ENCODE results near the gene EPHA3. TPM values are rescaled to one million over a fixed set of nuclear protein-coding genes. Genes with fewer than 3 reads are reported as not detected.

The EPHA3 gene
- total and polyA plus RNA-seq, 4 donors: 0.44 to 2.7 (median 1.2) TPM

DNA sequence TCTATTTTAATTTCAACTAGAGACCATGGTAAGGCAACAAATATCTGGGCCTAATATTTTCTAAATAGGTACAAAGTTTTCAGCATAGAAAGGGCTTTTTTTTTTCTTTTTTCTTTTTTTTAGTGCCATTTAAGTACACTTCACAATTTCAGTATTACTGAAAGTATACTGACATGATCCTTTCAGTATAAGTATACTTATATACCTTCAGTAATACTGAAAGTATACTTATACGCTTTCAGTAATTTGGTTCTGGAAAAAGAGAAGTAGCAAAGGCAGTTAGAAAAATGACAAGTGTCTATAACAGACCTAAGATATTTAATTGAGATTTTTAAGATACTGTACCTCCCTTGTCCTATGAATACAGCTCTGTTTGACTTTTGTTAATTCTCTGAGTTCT, 339.2 kb downstream of the EPHA3 start:
- H3K27ac ChIP-seq (ENCODE audit: low read depth in 1 of 2, low read length in 2 of 2): no peak overlapping the region
- no peaks in the 10 kb centered on the region for H3K36me3 ChIP-seq (ENCODE audit: control insufficient read depth in 4 of 4, insufficient read depth in 3 of 4, low read depth in 1 of 4, low read length in 3 of 4)
- no peaks in the 10 kb centered on the region for H3K4me1 ChIP-seq (ENCODE audit: control insufficient read depth in 4 of 4, insufficient read depth in 4 of 4, low read length in 3 of 4)
- H3K27me3 ChIP-seq (ENCODE audit: control insufficient read depth in 4 of 4, insufficient read depth in 4 of 4, low read length in 3 of 4): no peaks in the 10 kb centered on the region
- no peaks in the 10 kb centered on the region for H3K9me3 ChIP-seq (ENCODE audit: control insufficient read depth in 4 of 4, low read length in 3 of 4)
- no peak overlapping the region for H3K4me3 ChIP-seq (ENCODE audit: low read depth in 1 of 3, low read length in 3 of 3)
- no peak for DNase-seq (ENCODE audit: low spot score)
- 71% methylated on average over 1 of the region's 1 CpG for WGBS
- TF ChIP-seq REST (IDR thresholded peaks at IDR 0.05) (no peak), TAF1 (conservative IDR thresholded peaks at IDR 0.05) (no peak), FOXA2 (IDR thresholded peaks at IDR 0.05) (no peak), HNF4G (IDR thresholded peaks at IDR 0.05) (no peak), SP1 (IDR thresholded peaks at IDR 0.05) (no peak), GABPA (IDR thresholded peaks at IDR 0.05 in 1 of 2, conservative IDR thresholded peaks at IDR 0.05 in 1 of 2) (no peak), YY1 (IDR thresholded peaks at IDR 0.05) (no peak), FOXA1 (IDR thresholded peaks at IDR 0.05) (no peak), HNF4A (conservative IDR thresholded peaks at IDR 0.05) (no peak), NR2F2 (IDR thresholded peaks at IDR 0.05) (no peak), EGR1 (IDR thresholded peaks at IDR 0.05; ENCODE audit: low read depth in 2 of 2) (no peak), RXRA (IDR thresholded peaks at IDR 0.05) (no peak), RAD21 (IDR thresholded peaks at IDR 0.05) (no peak), JUND (IDR thresholded peaks at IDR 0.05) (no peak)
- TF ChIP-seq, protein P1, sequence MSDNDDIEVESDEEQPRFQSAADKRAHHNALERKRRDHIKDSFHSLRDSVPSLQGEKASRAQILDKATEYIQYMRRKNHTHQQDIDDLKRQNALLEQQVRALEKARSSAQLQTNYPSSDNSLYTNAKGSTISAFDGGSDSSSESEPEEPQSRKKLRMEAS (IDR thresholded peaks at IDR 0.05): no peak
- TF ChIP-seq, protein P2, sequence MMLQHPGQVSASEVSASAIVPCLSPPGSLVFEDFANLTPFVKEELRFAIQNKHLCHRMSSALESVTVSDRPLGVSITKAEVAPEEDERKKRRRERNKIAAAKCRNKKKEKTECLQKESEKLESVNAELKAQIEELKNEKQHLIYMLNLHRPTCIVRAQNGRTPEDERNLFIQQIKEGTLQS (IDR thresholded peaks at IDR 0.05): no peak
- TF ChIP-seq, protein P3, sequence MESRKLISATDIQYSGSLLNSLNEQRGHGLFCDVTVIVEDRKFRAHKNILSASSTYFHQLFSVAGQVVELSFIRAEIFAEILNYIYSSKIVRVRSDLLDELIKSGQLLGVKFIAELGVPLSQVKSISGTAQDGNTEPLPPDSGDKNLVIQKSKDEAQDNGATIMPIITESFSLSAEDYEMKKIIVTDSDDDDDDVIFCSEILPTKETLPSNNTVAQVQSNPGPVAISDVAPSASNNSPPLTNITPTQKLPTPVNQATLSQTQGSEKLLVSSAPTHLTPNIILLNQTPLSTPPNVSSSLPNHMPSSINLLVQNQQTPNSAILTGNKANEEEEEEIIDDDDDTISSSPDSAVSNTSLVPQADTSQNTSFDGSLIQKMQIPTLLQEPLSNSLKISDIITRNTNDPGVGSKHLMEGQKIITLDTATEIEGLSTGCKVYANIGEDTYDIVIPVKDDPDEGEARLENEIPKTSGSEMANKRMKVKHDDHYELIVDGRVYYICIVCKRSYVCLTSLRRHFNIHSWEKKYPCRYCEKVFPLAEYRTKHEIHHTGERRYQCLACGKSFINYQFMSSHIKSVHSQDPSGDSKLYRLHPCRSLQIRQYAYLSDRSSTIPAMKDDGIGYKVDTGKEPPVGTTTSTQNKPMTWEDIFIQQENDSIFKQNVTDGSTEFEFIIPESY (IDR thresholded peaks at IDR 0.05): no peak
- TF ChIP-seq, protein P4, sequence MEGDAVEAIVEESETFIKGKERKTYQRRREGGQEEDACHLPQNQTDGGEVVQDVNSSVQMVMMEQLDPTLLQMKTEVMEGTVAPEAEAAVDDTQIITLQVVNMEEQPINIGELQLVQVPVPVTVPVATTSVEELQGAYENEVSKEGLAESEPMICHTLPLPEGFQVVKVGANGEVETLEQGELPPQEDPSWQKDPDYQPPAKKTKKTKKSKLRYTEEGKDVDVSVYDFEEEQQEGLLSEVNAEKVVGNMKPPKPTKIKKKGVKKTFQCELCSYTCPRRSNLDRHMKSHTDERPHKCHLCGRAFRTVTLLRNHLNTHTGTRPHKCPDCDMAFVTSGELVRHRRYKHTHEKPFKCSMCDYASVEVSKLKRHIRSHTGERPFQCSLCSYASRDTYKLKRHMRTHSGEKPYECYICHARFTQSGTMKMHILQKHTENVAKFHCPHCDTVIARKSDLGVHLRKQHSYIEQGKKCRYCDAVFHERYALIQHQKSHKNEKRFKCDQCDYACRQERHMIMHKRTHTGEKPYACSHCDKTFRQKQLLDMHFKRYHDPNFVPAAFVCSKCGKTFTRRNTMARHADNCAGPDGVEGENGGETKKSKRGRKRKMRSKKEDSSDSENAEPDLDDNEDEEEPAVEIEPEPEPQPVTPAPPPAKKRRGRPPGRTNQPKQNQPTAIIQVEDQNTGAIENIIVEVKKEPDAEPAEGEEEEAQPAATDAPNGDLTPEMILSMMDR (IDR thresholded peaks at IDR 0.05; ENCODE audit: low read depth, low read length, missing input control): no peak
- H3K9ac ChIP-seq (ENCODE audit: low read depth in 1 of 2, low read length in 2 of 2): no peak overlapping the region

Measured in liver (tissue), 9 donors.